Type B pancreatic cell (in vitro differentiated cells): ENCODE data around the gene ITPR3. TPM values are rescaled to one million over a fixed set of nuclear protein-coding genes. Genes with fewer than 3 reads are reported as not detected.

Experiments used
- DNase-seq: peaks from one replicate; pipeline ENCODE4 v3.0.0; 2021; ENCODE audit warnings: mixed read lengths; ENCODE audit not compliant: unreplicated experiment; ENCODE audit errors: extremely low spot score
- H3K27ac Mint-ChIP-seq: 2 replicates; pipeline ENCODE4 v1.8.0; 2021; ENCODE audit warnings: mild to moderate bottlenecking, mixed read lengths
- H3K27me3 Mint-ChIP-seq: 2 replicates; pipeline ENCODE4 v1.8.0; 2021; ENCODE audit warnings: mixed read lengths
- H3K36me3 Mint-ChIP-seq: 2 replicates; pipeline ENCODE4 v1.8.0; 2021; ENCODE audit warnings: mixed read lengths
- H3K4me1 Mint-ChIP-seq: one replicate; pipeline ENCODE4 v1.8.0; 2021; ENCODE audit warnings: mixed read lengths; ENCODE audit not compliant: unreplicated experiment
- H3K4me3 Mint-ChIP-seq: 2 replicates; pipeline ENCODE4 v1.8.0; 2021; ENCODE audit warnings: mild to moderate bottlenecking, mixed read lengths
- H3K9me3 Mint-ChIP-seq: 2 replicates; pipeline ENCODE4 v1.8.0; 2021; ENCODE audit warnings: mixed read lengths
- total RNA-seq: library from RNA; stranded (reverse); gene quantifications from 2 replicates; pipeline ENCODE4 v1.2.1, GENCODE V29; 2021; ENCODE audit warnings: low replicate concordance
- TF ChIP-seq, protein P1 (sequence below): fragments of 200-600 bp; sonication (generic); conservative IDR thresholded peaks from 2 replicates; pipeline ENCODE4 v1.5.0; 2021; ENCODE audit warnings: antibody characterized with exemption, mild to moderate bottlenecking

ITPR3 gene
- total RNA-seq, 1 donor from 2014 or later = 24.6 TPM

DNA sequence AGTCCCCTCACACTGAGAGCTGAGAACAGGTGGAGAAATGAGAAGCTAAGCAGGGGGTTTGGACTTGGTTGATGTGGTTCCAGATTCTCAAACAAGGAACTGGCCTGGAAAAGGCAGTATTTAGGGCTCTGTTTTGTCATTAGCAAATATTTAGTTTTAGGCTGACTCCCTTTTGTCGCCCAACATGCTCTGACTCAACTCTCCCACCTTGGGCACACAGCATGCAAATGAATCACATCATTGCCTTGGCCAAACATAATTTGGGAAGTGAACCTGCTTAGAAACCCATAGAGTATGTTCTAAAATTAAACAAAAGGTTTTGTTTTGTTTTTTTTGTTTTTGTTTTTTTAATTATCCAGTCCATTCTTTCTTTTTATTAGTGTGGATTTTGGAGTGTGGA lies 99.9 kb downstream of the ITPR3 start:
- H3K27me3 Mint-ChIP-seq = peaks cover 32% of the 10 kb centered on the region
- TF ChIP-seq, protein P1, sequence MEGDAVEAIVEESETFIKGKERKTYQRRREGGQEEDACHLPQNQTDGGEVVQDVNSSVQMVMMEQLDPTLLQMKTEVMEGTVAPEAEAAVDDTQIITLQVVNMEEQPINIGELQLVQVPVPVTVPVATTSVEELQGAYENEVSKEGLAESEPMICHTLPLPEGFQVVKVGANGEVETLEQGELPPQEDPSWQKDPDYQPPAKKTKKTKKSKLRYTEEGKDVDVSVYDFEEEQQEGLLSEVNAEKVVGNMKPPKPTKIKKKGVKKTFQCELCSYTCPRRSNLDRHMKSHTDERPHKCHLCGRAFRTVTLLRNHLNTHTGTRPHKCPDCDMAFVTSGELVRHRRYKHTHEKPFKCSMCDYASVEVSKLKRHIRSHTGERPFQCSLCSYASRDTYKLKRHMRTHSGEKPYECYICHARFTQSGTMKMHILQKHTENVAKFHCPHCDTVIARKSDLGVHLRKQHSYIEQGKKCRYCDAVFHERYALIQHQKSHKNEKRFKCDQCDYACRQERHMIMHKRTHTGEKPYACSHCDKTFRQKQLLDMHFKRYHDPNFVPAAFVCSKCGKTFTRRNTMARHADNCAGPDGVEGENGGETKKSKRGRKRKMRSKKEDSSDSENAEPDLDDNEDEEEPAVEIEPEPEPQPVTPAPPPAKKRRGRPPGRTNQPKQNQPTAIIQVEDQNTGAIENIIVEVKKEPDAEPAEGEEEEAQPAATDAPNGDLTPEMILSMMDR = no peak
- H3K4me1 Mint-ChIP-seq = peaks cover 35% of the 10 kb centered on the region
- no peak overlapping the region for H3K4me3 Mint-ChIP-seq
- DNase-seq = no peak
- H3K27ac Mint-ChIP-seq = no peak overlapping the region
- H3K9me3 Mint-ChIP-seq = no peaks in the 10 kb centered on the region
- H3K36me3 Mint-ChIP-seq = no peaks in the 10 kb centered on the region

DNA sequence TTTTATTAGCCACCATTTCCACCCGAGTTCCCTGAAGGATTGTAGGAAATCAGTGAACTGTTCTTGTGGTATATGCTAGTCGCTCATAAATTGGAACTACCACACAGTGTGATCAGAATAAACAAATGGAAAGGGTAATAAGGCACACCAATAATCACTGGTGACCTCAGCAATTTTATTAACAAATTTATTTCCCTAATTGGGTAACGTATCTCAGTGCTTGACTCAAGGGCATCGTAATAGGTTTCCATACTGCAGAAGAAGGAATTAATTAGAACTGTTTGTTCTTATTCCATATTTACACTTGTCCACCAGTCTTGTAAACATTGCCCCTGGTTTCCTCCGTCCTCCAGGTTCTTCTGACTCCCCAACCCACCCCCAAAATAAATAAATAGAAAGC lies 100.4 kb downstream of the ITPR3 start:
- Mint-ChIP-seq H3K36me3 (no peaks in the 10 kb centered on the region), H3K27me3 (peaks cover 32% of the 10 kb centered on the region), H3K27ac (no peak overlapping the region), H3K4me1 (peaks cover 33% of the 10 kb centered on the region), H3K4me3 (no peak overlapping the region), H3K9me3 (no peaks in the 10 kb centered on the region)
- TF ChIP-seq, protein P1 = no peak
- DNase-seq = no peak

DNA sequence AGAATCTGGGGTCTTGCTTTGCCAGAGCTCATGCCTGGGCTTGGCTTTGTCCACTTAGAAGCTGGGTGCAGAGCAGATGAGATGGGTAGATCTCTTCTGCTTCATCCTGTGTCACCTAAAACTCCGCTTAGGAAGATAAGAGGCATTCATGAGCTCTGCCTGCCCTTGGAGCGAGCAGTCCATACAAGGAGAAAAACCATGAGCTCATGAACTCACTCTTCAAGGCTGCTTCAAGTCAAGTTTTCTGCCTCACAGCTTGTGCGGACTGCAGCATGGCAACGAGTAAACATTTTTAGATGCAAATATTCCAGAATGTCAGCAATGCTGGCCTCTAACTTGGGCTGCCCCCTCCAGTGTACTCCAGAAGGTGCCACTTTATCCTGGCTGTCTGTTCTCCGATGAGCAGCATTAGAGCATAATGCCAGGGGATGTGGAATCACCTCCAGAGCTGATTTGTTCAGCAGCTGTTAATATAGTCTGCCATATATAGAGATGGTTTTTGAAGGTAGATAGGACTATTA lies 101.0 kb downstream of the ITPR3 start:
- Mint-ChIP-seq H3K4me3 (no peak overlapping the region), H3K27ac (no peak overlapping the region), H3K9me3 (no peaks in the 10 kb centered on the region), H3K27me3 (peaks cover 32% of the 10 kb centered on the region), H3K36me3 (no peaks in the 10 kb centered on the region), H3K4me1 (peaks cover 27% of the 10 kb centered on the region)
- TF ChIP-seq, protein P1 = no peak
- no peak for DNase-seq

DNA sequence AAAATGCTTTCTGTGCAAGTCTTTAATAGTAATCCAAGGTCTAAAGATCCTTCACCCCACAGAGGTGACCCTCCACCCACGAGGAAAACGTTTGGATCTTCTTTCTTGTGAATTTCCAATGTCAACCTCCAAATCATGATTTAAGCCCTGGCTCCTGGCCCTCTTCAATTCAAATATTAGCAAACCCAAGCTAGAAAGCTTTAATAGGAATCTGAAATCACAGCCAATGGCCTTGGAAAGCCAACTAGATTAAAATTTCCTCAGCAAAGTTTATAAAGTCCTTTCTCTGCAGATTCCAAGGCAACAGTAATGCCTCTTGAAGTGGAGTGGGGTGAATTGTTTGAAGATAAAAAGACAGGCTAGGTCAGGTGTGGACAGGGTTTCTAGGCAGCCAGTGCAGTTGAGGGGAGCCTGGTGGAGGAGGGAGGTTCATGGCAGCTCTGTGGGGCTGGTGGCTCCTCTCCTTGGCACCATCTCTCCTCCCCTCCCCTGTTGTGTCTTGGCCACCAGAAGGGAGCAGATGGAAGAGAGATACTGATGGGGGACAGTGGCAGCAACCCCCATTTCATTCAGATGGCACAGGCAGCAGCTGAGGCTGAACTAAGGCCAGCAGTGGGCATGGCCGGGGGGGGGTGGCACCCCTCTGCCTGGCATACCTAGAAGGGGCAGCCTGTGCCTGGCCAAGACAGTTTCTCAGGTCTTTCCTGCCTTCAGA lies 102.4 kb downstream of the ITPR3 start:
- Mint-ChIP-seq H3K27ac (no peak overlapping the region), H3K4me1 (peaks cover 17% of the 10 kb centered on the region), H3K36me3 (no peaks in the 10 kb centered on the region), H3K9me3 (no peaks in the 10 kb centered on the region), H3K27me3 (peaks cover 32% of the 10 kb centered on the region), H3K4me3 (no peak overlapping the region)
- no peak for DNase-seq
- TF ChIP-seq, protein P1 = no peak

DNA sequence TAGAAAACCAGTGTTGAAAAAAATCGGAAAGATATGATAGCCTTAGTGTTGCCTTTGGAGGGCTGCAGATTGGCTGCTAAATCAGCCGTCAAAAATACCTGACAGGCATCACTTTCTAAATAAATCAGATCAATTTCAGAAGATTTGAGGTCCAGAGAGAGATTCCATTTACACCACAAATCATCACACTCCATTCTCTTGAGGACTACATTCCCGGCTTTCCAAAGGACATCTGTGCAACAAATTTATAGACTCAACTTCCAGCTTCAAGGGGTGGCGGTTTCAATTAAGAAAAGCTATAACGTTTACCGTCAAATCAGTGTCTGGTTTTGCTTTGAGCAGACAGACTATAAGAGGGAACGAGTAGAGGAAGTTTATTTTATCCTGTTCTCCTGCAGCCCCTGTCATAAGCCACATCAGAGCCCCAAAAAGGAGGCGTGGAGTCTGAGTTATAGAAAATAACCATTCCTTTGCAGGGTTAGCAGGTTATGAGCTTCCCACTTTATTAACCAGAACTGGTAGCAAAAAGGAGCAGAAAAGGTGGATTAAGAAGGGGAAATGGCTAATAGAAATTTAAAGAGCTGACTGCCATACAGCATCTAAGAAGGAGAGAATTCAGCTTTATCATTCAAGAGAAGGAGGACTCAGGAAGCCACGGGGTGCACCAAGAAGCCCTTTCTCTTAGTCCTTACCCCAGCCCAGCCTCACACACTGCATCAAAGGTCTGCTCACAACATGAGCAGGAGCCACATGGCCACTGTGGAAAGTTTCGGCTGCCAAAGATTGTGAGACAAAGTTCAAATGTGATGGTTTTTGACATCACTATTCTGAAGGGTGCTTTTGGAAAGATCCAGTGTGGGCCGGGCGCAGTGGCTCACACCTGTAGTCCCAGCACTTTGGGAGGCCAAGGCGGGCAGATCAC lies 103.2 kb downstream of the ITPR3 start:
- Mint-ChIP-seq H3K27me3 (peaks cover 30% of the 10 kb centered on the region), H3K36me3 (no peaks in the 10 kb centered on the region), H3K4me3 (no peak overlapping the region), H3K4me1 (peaks cover 17% of the 10 kb centered on the region), H3K27ac (no peak overlapping the region), H3K9me3 (no peaks in the 10 kb centered on the region)
- TF ChIP-seq, protein P1 = no peak
- no peak for DNase-seq
